Frontal cortex (tissue), 4 donors: ENCODE measurements around the gene GGACT. TPM values are rescaled to one million over a fixed set of nuclear protein-coding genes. Genes with fewer than 3 reads are reported as not detected.

ENCODE experiments used
- DNase-seq, 2 donors: peaks; one replicate each; pipeline ENCODE4 v3.0.0; 2012; ENCODE audit warnings: low spot score in 2 of 2
- FAIRE-seq: peaks from 2 replicates; lab custom pipeline; 2012; peaks lifted over from hg19 to GRCh38; lab: Jason Lieb, UNC
- total RNA-seq: library from RNA; depleted of rRNA; stranded (reverse); fragments of >200 nt; gene quantifications from one replicate; pipeline ENCODE4 v1.2.3, GENCODE V29; 2014
- donor health status: control.
- donor health status: control.
- donor health status: control.

GGACT gene
- total RNA-seq, 1 donor from 2014 or later, result 0.82 TPM

DNA sequence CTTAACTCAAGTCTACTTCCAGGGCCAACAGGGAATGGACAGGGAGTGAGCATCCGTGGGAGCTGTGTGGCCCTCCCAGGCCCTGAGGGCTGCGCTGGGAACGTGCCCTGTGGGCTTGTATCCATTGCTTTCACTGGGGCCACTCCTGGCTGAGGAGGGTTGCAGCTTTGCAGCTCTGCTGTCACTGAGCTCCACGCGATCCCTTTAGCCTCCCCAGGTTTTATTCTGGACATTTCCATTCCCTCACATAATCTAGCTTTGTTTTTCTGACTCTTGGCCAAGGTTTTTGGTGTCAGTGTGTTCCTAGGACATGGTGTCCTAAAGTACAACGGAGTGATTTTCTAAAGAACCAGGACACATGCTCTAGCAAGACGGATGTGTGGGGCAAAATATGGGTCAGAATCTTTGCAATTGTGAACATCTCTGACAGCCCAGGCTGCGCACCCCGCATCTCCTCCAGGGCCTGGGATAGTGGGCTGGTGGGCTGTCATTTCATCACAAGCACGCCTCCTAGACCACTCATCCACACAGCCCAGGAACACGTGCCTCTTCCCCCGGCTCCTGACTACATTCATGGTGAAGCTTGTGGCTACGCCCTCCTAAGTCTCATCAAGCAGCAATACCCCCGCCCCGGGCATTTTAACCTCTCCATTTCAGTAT is 28.0 kb downstream of the GGACT start:
- FAIRE-seq, result no peak

DNA sequence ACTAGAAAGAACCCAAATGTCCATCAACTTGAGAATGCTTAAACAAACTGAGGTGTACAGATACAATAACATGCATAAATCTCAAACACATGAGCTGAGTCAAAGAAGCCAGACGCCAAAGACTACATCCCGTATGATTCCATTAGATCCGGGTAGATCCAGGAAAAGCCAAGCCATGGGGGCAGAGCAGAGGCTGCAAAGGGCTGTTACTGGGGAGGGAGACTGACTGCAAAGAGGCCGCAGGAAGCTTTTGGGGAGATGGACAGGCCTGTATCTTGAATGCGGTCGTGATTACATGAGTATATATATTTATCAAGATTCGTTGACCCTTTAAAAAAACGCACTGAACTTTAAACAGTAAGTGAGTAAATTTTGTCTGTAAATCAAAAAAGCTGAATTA is 28.7 kb downstream of the GGACT start:
- FAIRE-seq (no peak), DNase-seq (no peak)

More for the DNA sequence above, 28.0 kb downstream of the GGACT start:
- DNase-seq, result peak in 1 of 2 donors; percentile 34

GRCh38 chr13:100552755-100553154 is 35.8 kb downstream of the GGACT start:
- FAIRE-seq (no peak), DNase-seq (no peak)

DNA sequence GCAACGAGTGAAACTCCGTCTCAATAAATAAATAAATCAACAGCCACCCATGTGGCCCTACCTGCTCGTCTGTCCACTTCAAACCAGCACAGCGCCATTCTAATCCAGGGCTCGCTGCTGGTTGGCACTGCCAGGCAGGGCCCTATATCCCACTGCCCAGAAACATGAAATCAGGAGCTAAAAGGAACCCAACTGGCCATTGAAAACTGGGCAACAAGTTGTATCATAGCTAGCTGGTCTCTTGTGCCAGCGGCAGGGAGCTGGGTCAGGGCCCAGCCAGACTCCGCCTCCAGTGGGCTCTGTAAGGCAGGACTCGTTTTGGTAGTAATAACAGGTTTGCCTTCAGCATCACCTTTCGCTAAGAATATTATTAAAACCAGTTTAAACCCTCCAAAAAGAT is 39.3 kb downstream of the GGACT start:
- DNase-seq (no peak), FAIRE-seq (no peak)

GRCh38 chr13:100547791-100548201 is 40.8 kb downstream of the GGACT start:
- no peak for DNase-seq
- FAIRE-seq, result no peak

- no peak for FAIRE-seq
- DNase-seq, result no peak
Measured at GRCh38 chr13:100546713-100547405, 41.7 kb downstream of the GGACT start.

DNA sequence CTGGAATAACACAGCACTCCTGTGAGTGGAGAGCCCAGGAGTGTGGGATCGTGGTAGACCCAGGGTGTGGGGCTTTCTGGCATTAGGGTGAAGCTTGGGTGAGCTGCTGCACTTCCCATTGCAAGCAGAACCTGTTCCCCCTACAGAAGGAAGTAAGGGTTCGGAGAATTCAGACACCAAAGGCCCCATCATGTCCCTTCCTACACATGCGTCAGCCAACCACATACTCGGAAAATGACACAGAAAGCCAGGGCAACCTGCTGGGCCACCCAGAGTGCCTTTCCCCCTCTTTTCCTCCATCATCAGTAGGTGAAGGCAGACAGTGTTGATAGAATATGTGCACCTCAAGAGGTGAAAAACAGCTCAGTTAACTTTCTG is 42.9 kb downstream of the GGACT start:
- DNase-seq (no peak), FAIRE-seq (no peak)

- FAIRE-seq (no peak), DNase-seq (no peak)
Measured at GRCh38 chr13:100544866-100545683, 43.5 kb downstream of the GGACT start.

- FAIRE-seq, result no peak
Measured at GRCh38 chr13:100543872-100544602, 44.6 kb downstream of the GGACT start.

DNA sequence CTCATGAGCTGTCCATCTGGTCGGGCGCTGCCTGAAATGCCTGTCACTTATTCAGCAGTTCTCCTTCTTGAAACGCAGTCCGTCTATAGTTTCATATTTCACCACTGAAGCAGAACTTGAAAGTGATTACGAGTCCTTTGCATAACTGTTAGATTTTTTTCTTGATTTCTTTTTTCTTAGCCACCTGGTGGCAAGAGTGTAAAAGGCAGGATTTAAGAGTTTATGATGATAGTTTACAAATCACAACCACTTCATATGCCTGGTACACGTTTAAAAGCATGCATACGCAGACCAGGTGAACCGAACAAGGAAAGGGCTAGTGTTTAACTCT is 45.8 kb downstream of the GGACT start:
- DNase-seq (no peak), FAIRE-seq (no peak)

More at GRCh38 chr13:100543872-100544602, 44.6 kb downstream of the GGACT start:
- no peak for DNase-seq

DNA sequence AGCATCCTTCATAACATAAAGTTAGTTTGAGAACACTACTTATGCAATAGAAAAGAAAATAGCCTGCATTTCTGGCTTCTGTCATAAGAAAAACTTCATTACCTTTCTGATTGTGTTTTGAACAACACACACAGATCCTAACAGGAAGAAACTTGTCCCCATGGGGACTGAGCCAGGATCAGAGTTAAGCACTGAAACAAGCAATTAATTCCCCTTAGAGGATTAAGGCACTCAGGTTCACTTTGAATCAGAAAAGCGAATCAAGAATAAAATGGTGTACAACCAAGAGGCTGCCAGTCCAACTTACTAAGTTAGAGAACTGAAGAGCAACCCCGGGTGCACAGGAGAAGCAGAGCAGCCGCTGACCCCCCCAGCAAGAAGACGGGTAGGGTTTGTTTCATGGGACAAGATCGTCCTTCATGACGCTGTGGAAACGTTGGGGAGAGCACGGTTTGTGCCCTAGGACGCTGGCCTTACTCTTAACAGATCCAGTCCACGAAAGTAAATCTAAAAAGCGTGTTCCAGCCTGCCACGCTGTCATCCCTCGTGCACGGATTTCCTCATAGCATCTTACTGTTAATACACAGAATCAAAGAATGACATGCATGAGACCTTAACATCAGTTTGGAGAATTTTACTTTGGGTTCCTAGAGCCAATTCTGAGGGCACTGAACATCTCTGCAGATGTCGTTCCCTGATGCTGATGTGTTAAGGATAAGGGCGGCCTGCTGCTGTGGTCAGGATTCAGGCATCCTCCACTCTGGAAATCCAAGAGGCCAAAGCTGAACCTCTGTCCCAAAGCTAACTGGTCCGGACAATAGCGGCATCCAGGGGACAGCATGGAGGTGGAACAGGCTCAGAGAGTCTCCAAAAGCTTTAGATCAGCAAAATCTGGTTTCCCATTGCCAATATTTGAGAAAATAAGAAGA is 46.4 kb downstream of the GGACT start:
- no peak for DNase-seq
- FAIRE-seq, result no peak

- DNase-seq, result no peak
- FAIRE-seq, result no peak
Measured at GRCh38 chr13:100540621-100541020, 48.0 kb downstream of the GGACT start.

GRCh38 chr13:100537951-100538462 is 50.6 kb downstream of the GGACT start:
- no peak for DNase-seq

DNA sequence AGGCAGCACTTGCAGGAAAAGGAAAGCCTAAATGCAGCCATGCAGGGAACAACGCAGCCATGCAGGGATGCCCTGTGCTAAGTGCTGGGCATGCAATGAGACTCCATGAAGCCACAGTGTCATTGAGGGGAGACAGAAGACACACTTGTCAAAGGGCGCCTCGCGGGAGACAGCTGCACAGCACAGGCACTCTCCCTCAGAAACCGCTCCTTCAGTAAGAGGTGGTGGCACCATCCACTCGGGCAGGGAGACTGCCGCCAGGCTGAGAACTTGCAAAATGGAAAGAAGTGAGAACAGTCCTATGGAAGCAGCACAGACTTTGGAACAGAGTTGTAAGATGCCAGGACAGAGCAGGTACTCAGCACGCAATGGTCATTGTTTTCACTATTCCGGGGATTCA is 51.1 kb downstream of the GGACT start:
- no peak for FAIRE-seq

More at GRCh38 chr13:100537951-100538462, 50.6 kb downstream of the GGACT start:
- no peak for FAIRE-seq

GRCh38 chr13:100536643-100537180 is 51.9 kb downstream of the GGACT start:
- no peak for DNase-seq
- FAIRE-seq, result no peak

More for the DNA sequence above, 51.1 kb downstream of the GGACT start:
- no peak for DNase-seq

GRCh38 chr13:100535426-100536135 is 53.0 kb downstream of the GGACT start:
- DNase-seq, result no peak
- no peak for FAIRE-seq

DNA sequence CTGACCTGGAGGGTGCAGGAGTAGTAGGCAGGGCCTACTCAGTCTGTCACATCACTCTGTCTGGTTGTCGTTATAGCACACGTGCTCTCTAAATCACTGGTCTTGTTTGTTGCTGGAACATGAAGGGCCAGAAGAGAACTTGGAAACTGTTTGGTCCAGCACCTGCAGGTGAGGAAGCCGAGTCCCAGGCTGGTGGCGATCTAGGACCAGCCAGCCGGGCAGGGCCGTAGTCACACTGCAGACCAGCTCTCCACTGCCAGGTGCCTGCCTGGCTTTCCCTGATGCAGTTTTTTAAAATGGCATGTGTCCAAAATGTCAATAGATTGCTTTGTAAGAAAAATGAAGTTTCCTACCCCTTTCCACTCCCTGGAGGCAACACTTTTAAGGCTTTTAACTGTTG is 53.7 kb downstream of the GGACT start:
- DNase-seq (no peak), FAIRE-seq (no peak)
